Loucy (cell line): Measurements from ENCODE around the gene SETBP1.

Experiments
- EZH2phosphoT487 ChIP-seq: fragments of 200-600 bp; IDR thresholded peaks from 2 replicates; pipeline ENCODE4 v1.6.1; 2018; ENCODE audit warnings: antibody characterized with exemption, mild to moderate bottlenecking, moderate library complexity, borderline replicate concordance
- TF ChIP-seq, protein P1 (sequence below): fragments of 200-600 bp; sonication (generic); conservative IDR thresholded peaks from 2 replicates; pipeline ENCODE4 v1.5.1; 2014; ENCODE audit warnings: mild to moderate bottlenecking, antibody characterized with exemption, low read length

GRCh38 chr18:44851856-44852621 is 171.4 kb downstream of the SETBP1 start:
- TF ChIP-seq, protein P1, sequence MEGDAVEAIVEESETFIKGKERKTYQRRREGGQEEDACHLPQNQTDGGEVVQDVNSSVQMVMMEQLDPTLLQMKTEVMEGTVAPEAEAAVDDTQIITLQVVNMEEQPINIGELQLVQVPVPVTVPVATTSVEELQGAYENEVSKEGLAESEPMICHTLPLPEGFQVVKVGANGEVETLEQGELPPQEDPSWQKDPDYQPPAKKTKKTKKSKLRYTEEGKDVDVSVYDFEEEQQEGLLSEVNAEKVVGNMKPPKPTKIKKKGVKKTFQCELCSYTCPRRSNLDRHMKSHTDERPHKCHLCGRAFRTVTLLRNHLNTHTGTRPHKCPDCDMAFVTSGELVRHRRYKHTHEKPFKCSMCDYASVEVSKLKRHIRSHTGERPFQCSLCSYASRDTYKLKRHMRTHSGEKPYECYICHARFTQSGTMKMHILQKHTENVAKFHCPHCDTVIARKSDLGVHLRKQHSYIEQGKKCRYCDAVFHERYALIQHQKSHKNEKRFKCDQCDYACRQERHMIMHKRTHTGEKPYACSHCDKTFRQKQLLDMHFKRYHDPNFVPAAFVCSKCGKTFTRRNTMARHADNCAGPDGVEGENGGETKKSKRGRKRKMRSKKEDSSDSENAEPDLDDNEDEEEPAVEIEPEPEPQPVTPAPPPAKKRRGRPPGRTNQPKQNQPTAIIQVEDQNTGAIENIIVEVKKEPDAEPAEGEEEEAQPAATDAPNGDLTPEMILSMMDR: no peak
- no peak for TF ChIP-seq EZH2phosphoT487
